Tibial artery (tissue), 4 donors: ENCODE data around the gene PISD.

Experiments used
- DNase-seq, 2 donors: peaks; one replicate each; pipeline ENCODE4 v3.0.0-alpha.2; 2019
- H3K27ac ChIP-seq, 2 donors: fragments of 200-600 bp; sonication (generic) in 1 of 2; 1 replicate in 1 of 2; 2 replicates in 1 of 2; pipeline ENCODE4 v1.5.1; 2018 to 2019; ENCODE audit warnings: mild to moderate bottlenecking in 1 of 2
- H3K27me3 ChIP-seq, 2 donors: fragments of 200-600 bp; sonication (generic) in 1 of 2; one replicate each; pipeline versions ENCODE4 v1.5.1 to v1.6.0; 2016 to 2019
- H3K36me3 ChIP-seq, 3 donors: fragments of 200-600 bp; sonication (generic) in 2 of 3; one replicate each; pipeline ENCODE4 v1.5.1; 2016 to 2019; ENCODE audit warnings: mild to moderate bottlenecking in 2 of 3
- H3K4me1 ChIP-seq, 4 donors: fragments of 200-600 bp; sonication (generic) in 2 of 4; 1 replicate in 3 of 4; 2 replicates in 1 of 4; pipeline ENCODE4 v1.5.1; 2016 to 2019
- H3K4me3 ChIP-seq, 2 donors: fragments of 200-600 bp; sonication (generic) in 1 of 2; 1 replicate in 1 of 2; 2 replicates in 1 of 2; pipeline ENCODE4 v1.5.1; 2018 to 2019; ENCODE audit warnings: mild to moderate bottlenecking in 2 of 2
- H3K9me3 ChIP-seq, 3 donors: fragments of 200-600 bp; sonication (generic) in 1 of 3; one replicate each; pipeline ENCODE4 v1.5.1; 2016 to 2019
- CTCF ChIP-seq, 2 experiments: fragments of 200-600 bp in 1 of 2; fragments of 450-650 bp in 1 of 2; IDR thresholded peaks; one replicate each; pipeline ENCODE4 v1.5.1; 2017 to 2019; ENCODE audit warnings: antibody characterized with exemption in 2 of 2, mild to moderate bottlenecking in 1 of 2, moderate library complexity in 1 of 2
- intact Hi-C: fragments of 100-400 bp; cut with DNase I; formaldehyde crosslinking; loops from one replicate; pipeline ENCODE4 v1.15.0; 2023; ENCODE audit warnings: low total_unique reads

PISD gene

GRCh38 chr22:31629741-31630184 lies 32.3 kb downstream of the PISD start:
- peak overlapping the region; percentile 60 to 94 for H3K4me3 ChIP-seq
- H3K27me3 ChIP-seq = no peaks in the 10 kb centered on the region
- peaks cover 0 to 4% (median 0%) of the 10 kb centered on the region in 3 donors for H3K36me3 ChIP-seq
- H3K4me1 ChIP-seq = peaks cover 5 to 59% (median 46%) of the 10 kb centered on the region in 4 donors
- no peaks in the 10 kb centered on the region for H3K9me3 ChIP-seq
- intact Hi-C loops = loop anchor here (5.0 kb wide), 1 partner anchor 67 kb away; no protein-coding TSS in a partner anchor
- no peak for TF ChIP-seq CTCF (IDR thresholded peaks at IDR 0.05)
- DNase-seq = no peak
- H3K27ac ChIP-seq = peak overlapping the region; percentile 71 to 87

- Histone ChIP-seq H3K4me3 (peak overlapping the region; percentile 60 to 94), H3K27ac (no peak overlapping the region), H3K27me3 (no peaks in the 10 kb centered on the region), H3K4me1 (peaks cover 5 to 57% (median 46%) of the 10 kb centered on the region in 4 donors), H3K9me3 (no peaks in the 10 kb centered on the region), H3K36me3 (peaks cover 0 to 4% (median 0%) of the 10 kb centered on the region in 3 donors)
- TF ChIP-seq CTCF (IDR thresholded peaks at IDR 0.05) = no peak
- intact Hi-C loops = no loop called here
- no peak for DNase-seq
These were observed 32.9 kb downstream of the PISD start for GRCh38 chr22:31628969-31629708.

- H3K4me1 ChIP-seq = peaks cover 5 to 58% (median 44%) of the 10 kb centered on the region in 4 donors
- no peak for DNase-seq
- intact Hi-C loops = no loop called here
- TF ChIP-seq CTCF (IDR thresholded peaks at IDR 0.05) = no peak
- H3K27me3 ChIP-seq = no peaks in the 10 kb centered on the region
- peaks cover 0 to 8% (median 0%) of the 10 kb centered on the region in 3 donors for H3K36me3 ChIP-seq
- H3K9me3 ChIP-seq = no peaks in the 10 kb centered on the region
- no peak overlapping the region for H3K4me3 ChIP-seq
- H3K27ac ChIP-seq = no peak overlapping the region
These were observed 33.7 kb downstream of the PISD start for GRCh38 chr22:31628362-31628761.

- TF ChIP-seq CTCF (IDR thresholded peaks at IDR 0.05) = no peak
- Histone ChIP-seq H3K9me3 (no peaks in the 10 kb centered on the region), H3K4me3 (no peak overlapping the region), H3K27me3 (no peaks in the 10 kb centered on the region), H3K27ac (no peak overlapping the region), H3K4me1 (peaks cover 5 to 58% (median 44%) of the 10 kb centered on the region in 4 donors), H3K36me3 (peaks cover 0 to 19% (median 0%) of the 10 kb centered on the region in 3 donors)
- intact Hi-C loops = no loop called here
- DNase-seq = no peak
These were observed 34.7 kb downstream of the PISD start for GRCh38 chr22:31627223-31627731.

GRCh38 chr22:31626427-31627150 lies 35.4 kb downstream of the PISD start:
- DNase-seq = no peak
- intact Hi-C loops = no loop called here

More at GRCh38 chr22:31626427-31627150, 35.4 kb downstream of the PISD start:
- TF ChIP-seq CTCF (IDR thresholded peaks at IDR 0.05) = no peak
- Histone ChIP-seq H3K36me3 (peaks cover 0 to 26% (median 5%) of the 10 kb centered on the region in 3 donors), H3K4me3 (no peak overlapping the region), H3K27ac (peak overlapping the region in 1 of 2 donors; percentile 15), H3K4me1 (peaks cover 5 to 56% (median 43%) of the 10 kb centered on the region in 4 donors), H3K9me3 (no peaks in the 10 kb centered on the region), H3K27me3 (no peaks in the 10 kb centered on the region)
